ENCODE results near the gene PAX8.

PAX8 gene

DNA sequence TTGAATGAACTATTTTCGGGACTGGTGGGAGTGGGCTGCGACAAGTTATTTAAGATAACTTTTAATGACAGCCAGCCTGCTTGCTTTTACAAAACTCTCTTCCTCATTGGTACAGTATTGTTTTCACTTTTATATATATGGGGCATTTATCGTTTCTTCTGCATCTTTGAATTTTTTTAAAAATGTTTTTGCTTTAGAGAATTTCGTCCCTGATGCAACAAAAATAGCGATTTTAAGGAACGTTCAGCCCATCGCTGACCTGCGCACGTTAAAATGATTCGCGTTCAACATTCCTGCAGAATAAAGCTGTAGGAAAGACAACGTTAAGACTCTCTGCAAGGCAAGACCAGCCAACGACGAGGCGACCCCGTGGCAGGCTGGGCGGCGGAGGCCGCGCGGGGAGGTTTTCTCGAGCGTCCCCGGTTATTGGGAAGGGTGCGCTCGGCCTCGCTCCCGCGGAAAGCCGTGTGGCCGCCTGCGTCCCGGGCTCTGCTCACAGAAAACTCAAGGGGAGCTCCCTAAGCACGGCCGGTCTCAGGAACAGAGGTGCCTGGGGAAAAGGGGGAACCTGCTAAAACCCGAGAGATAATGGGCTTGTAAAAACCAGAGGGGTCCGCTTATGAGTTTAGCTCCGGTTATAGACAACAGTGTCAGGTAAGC, 3.0 kb downstream of the PAX8 start:
- Histone ChIP-seq H3K4me3 (ENCODE audit: low read depth in 1 of 2, low read length in 2 of 2) (no peak overlapping the region), H3K36me3 (ENCODE audit: insufficient read depth, low read length) (no peaks in the 10 kb centered on the region), H2AFZ (ENCODE audit: low read depth, low read length) (no peak overlapping the region), H4K20me1 (ENCODE audit: insufficient read depth, low read length) (no peaks in the 10 kb centered on the region), H3K9ac (ENCODE audit: low read depth, low read length) (no peak overlapping the region), H3K27ac (ENCODE audit: low read length) (no peak overlapping the region), H3K4me1 (ENCODE audit: insufficient read depth, low read length) (no peaks in the 10 kb centered on the region), H3K4me2 (ENCODE audit: insufficient read depth, low read length) (no peak overlapping the region), H3K79me2 (ENCODE audit: insufficient read depth, low read length) (no peaks in the 10 kb centered on the region), H3K9me3 (ENCODE audit: insufficient read depth, low read length, severe bottlenecking) (no peaks in the 10 kb centered on the region), H3K27me3 (ENCODE audit: insufficient read depth, low read length, poor library complexity) (peaks cover 13% of the 10 kb centered on the region)
- TF ChIP-seq, protein P1, sequence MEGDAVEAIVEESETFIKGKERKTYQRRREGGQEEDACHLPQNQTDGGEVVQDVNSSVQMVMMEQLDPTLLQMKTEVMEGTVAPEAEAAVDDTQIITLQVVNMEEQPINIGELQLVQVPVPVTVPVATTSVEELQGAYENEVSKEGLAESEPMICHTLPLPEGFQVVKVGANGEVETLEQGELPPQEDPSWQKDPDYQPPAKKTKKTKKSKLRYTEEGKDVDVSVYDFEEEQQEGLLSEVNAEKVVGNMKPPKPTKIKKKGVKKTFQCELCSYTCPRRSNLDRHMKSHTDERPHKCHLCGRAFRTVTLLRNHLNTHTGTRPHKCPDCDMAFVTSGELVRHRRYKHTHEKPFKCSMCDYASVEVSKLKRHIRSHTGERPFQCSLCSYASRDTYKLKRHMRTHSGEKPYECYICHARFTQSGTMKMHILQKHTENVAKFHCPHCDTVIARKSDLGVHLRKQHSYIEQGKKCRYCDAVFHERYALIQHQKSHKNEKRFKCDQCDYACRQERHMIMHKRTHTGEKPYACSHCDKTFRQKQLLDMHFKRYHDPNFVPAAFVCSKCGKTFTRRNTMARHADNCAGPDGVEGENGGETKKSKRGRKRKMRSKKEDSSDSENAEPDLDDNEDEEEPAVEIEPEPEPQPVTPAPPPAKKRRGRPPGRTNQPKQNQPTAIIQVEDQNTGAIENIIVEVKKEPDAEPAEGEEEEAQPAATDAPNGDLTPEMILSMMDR (IDR thresholded peaks at IDR 0.05; ENCODE audit: borderline replicate concordance, extremely low read depth, low read length, poor library complexity, severe bottlenecking), result no peak
- no peak for TF ChIP-seq EZH2 (IDR thresholded peaks at IDR 0.05; ENCODE audit: borderline replicate concordance, low read depth, low read length, severe bottlenecking)
- no peak for DNase-seq
- ATAC-seq (ENCODE audit: insufficient read depth, low read depth), result no peak

DNA sequence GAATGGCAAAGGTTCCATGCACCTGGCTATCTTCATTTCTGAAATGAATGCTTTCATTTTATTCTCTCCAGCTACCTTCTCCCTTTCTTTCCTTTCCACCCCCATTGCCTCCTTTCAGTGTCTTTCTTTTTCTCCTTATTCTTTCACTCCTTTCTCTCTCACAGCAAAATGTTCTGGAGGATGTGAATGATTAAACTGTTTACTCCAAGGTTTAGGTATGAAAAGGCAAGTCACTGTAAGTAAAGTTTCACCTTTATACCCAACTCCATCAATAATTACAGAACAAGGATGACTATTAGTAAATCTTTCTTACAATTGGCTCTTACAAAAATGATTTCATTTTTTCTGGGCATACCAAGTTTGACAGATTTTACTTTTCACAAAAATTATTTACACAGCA, 4.3 kb downstream of the PAX8 start:
- Histone ChIP-seq H4K20me1 (ENCODE audit: insufficient read depth, low read length) (no peaks in the 10 kb centered on the region), H3K36me3 (ENCODE audit: insufficient read depth, low read length) (no peaks in the 10 kb centered on the region), H3K4me2 (ENCODE audit: insufficient read depth, low read length) (no peak overlapping the region), H3K4me3 (ENCODE audit: low read depth in 1 of 2, low read length in 2 of 2) (no peak overlapping the region), H2AFZ (ENCODE audit: low read depth, low read length) (no peak overlapping the region), H3K9me3 (ENCODE audit: insufficient read depth, low read length, severe bottlenecking) (no peaks in the 10 kb centered on the region), H3K4me1 (ENCODE audit: insufficient read depth, low read length) (no peaks in the 10 kb centered on the region), H3K9ac (ENCODE audit: low read depth, low read length) (no peak overlapping the region), H3K27ac (ENCODE audit: low read length) (no peak overlapping the region), H3K27me3 (ENCODE audit: insufficient read depth, low read length, poor library complexity) (peaks cover 12% of the 10 kb centered on the region), H3K79me2 (ENCODE audit: insufficient read depth, low read length) (no peaks in the 10 kb centered on the region)
- no peak for DNase-seq
- no peak for ATAC-seq (ENCODE audit: insufficient read depth, low read depth)
- no peak for TF ChIP-seq EZH2 (IDR thresholded peaks at IDR 0.05; ENCODE audit: borderline replicate concordance, low read depth, low read length, severe bottlenecking)
- TF ChIP-seq, protein P1 (IDR thresholded peaks at IDR 0.05; ENCODE audit: borderline replicate concordance, extremely low read depth, low read length, poor library complexity, severe bottlenecking), result no peak

DNA sequence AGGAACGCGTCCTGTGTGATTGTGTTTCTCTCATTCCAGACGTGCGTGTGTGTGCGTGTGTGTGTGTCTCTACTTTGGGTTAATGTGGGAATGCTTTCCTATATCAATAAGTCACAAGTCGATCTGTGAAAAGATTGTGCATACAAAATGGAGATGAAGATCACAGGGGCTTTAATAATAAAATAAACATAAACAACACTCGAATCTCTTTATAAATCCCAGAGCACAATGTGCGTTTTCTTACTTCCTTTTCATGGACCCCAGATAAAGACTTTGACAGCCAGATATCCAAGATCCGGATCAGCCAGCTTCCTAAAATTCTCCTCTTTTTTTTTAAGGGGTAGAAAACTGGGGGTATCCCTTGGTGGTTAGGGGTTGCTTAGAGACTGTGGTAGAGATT, 4.7 kb downstream of the PAX8 start:
- DNase-seq, result no peak

More for the DNA sequence above, 4.7 kb downstream of the PAX8 start:
- Histone ChIP-seq H3K27me3 (ENCODE audit: insufficient read depth, low read length, poor library complexity) (peaks cover 10% of the 10 kb centered on the region), H3K4me2 (ENCODE audit: insufficient read depth, low read length) (no peak overlapping the region), H3K79me2 (ENCODE audit: insufficient read depth, low read length) (no peaks in the 10 kb centered on the region), H3K9me3 (ENCODE audit: insufficient read depth, low read length, severe bottlenecking) (no peaks in the 10 kb centered on the region), H3K4me1 (ENCODE audit: insufficient read depth, low read length) (no peaks in the 10 kb centered on the region), H3K27ac (ENCODE audit: low read length) (no peak overlapping the region), H3K4me3 (ENCODE audit: low read depth in 1 of 2, low read length in 2 of 2) (no peak overlapping the region), H4K20me1 (ENCODE audit: insufficient read depth, low read length) (no peaks in the 10 kb centered on the region), H2AFZ (ENCODE audit: low read depth, low read length) (no peak overlapping the region), H3K36me3 (ENCODE audit: insufficient read depth, low read length) (no peaks in the 10 kb centered on the region), H3K9ac (ENCODE audit: low read depth, low read length) (no peak overlapping the region)
- no peak for ATAC-seq (ENCODE audit: insufficient read depth, low read depth)
- TF ChIP-seq, protein P1 (IDR thresholded peaks at IDR 0.05; ENCODE audit: borderline replicate concordance, extremely low read depth, low read length, poor library complexity, severe bottlenecking), result no peak
- no peak for TF ChIP-seq EZH2 (IDR thresholded peaks at IDR 0.05; ENCODE audit: borderline replicate concordance, low read depth, low read length, severe bottlenecking)

Data from DND-41 (cell line).